GM12878 (cell line): Measurements from ENCODE around the gene C4orf33. TPM values are rescaled to one million over a fixed set of nuclear protein-coding genes. Genes with fewer than 3 reads are reported as not detected.

Source experiments
- BRCA1 ChIP-seq: IDR thresholded peaks from 2 replicates; pipeline ENCODE4 v1.6.1; 2011; ENCODE audit warnings: low read depth, low read length, improper control_type of control experiment
- CHD4 ChIP-seq: fragments of 200-600 bp; sonication (generic); IDR thresholded peaks from 2 replicates; pipeline ENCODE4 v1.6.1; 2016; ENCODE audit warnings: mild to moderate bottlenecking
- FOXK2 ChIP-seq: fragments of 450-650 bp; IDR thresholded peaks from 2 replicates; pipeline ENCODE4 v1.6.1; 2017; ENCODE audit warnings: mild to moderate bottlenecking, moderate library complexity
- HCFC1 ChIP-seq: fragments of 150-350 bp; IDR thresholded peaks from 2 replicates; pipeline ENCODE4 v1.6.1; 2014; ENCODE audit warnings: low read length
- IRF4 ChIP-seq: IDR thresholded peaks from 2 replicates; pipeline ENCODE4 v1.6.1; 2011; ENCODE audit warnings: low read depth, low read length
- NBN ChIP-seq: fragments of 450-650 bp; IDR thresholded peaks from 2 replicates; pipeline ENCODE4 v1.6.1; 2016
- PAX5 ChIP-seq: IDR thresholded peaks from 2 replicates; pipeline ENCODE4 v1.6.1; 2011; ENCODE audit warnings: low read depth, low read length, borderline replicate concordance
- POLR2A ChIP-seq: IDR thresholded peaks from 2 replicates; pipeline ENCODE4 v1.6.1; 2011; ENCODE audit warnings: low read depth, mild to moderate bottlenecking, low read length
- RFX5 ChIP-seq: IDR thresholded peaks from 2 replicates; pipeline ENCODE4 v1.6.1; 2011; ENCODE audit warnings: low read depth, low read length, improper control_type of control experiment
- SMAD5 ChIP-seq: IDR thresholded peaks from 2 replicates; pipeline ENCODE4 v1.6.1; 2016; ENCODE audit warnings: antibody characterized with exemption, low read depth
- SMC3 ChIP-seq: IDR thresholded peaks from 2 replicates; pipeline ENCODE4 v1.6.1; 2011; ENCODE audit warnings: low read length, improper control_type of control experiment, borderline replicate concordance
- SP1 ChIP-seq: IDR thresholded peaks from one replicate; pipeline ENCODE4 v1.6.1; 2011; ENCODE audit warnings: low read depth, low read length
- WRNIP1 ChIP-seq: IDR thresholded peaks from 2 replicates; pipeline ENCODE4 v1.6.1; 2011; ENCODE audit warnings: low read depth, low read length, improper control_type of control experiment, borderline replicate concordance
- ZNF622 ChIP-seq: fragments of 450-650 bp; IDR thresholded peaks from 2 replicates; pipeline ENCODE4 v1.6.1; 2017; ENCODE audit warnings: mild to moderate bottlenecking, inconsistent platforms
- polyA plus RNA-seq, 11 experiments: library from polyadenylated mRNA; depleted of rRNA in 4 of 11; unstranded in 6 of 11; stranded (reverse) in 5 of 11; fragments of >200 nt; fragmentation: Nextera tagmentation in 4 of 11; fragmentation: Illumina TruSeq in 1 of 11; extraction: Ambion mirVana in 4 of 11; extraction: Trizol in 1 of 11; gene quantifications; 1 replicate in 1 of 11; 2 replicates in 10 of 11; pipeline versions ENCODE4 v1.2.1 to v1.2.3, GENCODE V29; 2011 to 2016; ENCODE audit warnings: inconsistent platforms in 2 of 11, missing spikeins in 2 of 11, low read depth in 1 of 11
- total RNA-seq, 4 experiments: library from RNA; depleted of rRNA in 3 of 4; stranded (reverse); fragments of >200 nt in 3 of 4; fragmentation: Illumina TruSeq in 1 of 4; extraction: Trizol in 1 of 4; gene quantifications; 2 replicates each; pipeline versions ENCODE4 v1.2.1 to v1.2.3, GENCODE V29; 2013 to 2021
- TF ChIP-seq, protein P1 (sequence below): IDR thresholded peaks from 2 replicates; pipeline ENCODE4 v1.6.1; 2012; ENCODE audit warnings: mild to moderate bottlenecking, low read depth, low read length
- TF ChIP-seq, protein P2 (sequence below): IDR thresholded peaks from 2 replicates; pipeline ENCODE4 v1.6.1; 2011; ENCODE audit warnings: mild to moderate bottlenecking, low read depth, low read length, moderate library complexity; ENCODE audit not compliant: insufficient replicate concordance
- TF ChIP-seq, protein P3 (sequence below): fragments of 450-650 bp; IDR thresholded peaks from 2 replicates; pipeline ENCODE4 v1.6.1; 2017; ENCODE audit warnings: borderline replicate concordance
- TF ChIP-seq, protein P4 (sequence below): IDR thresholded peaks from 2 replicates; pipeline ENCODE4 v1.6.1; 2011; ENCODE audit warnings: borderline replicate concordance, low read depth, mild to moderate bottlenecking, moderate library complexity, mixed read lengths, low read length; ENCODE audit not compliant: insufficient read depth; ENCODE audit errors: extremely low read length
- TF ChIP-seq, protein P5 (sequence below): IDR thresholded peaks from 2 replicates; pipeline ENCODE4 v1.6.1; 2012; ENCODE audit warnings: low read depth, low read length, improper control_type of control experiment
- TF ChIP-seq, protein P6 (sequence below): fragments of 450-650 bp; IDR thresholded peaks from 2 replicates; pipeline ENCODE4 v1.6.1; 2014; ENCODE audit warnings: mild to moderate bottlenecking

C4orf33 gene
- total and polyA plus RNA-seq, 10 of the 15 experiments (the other 5 are each of a cell fraction or from before 2014, with no cell fraction given): 10.2 to 29.8 (median 20.3) TPM

DNA sequence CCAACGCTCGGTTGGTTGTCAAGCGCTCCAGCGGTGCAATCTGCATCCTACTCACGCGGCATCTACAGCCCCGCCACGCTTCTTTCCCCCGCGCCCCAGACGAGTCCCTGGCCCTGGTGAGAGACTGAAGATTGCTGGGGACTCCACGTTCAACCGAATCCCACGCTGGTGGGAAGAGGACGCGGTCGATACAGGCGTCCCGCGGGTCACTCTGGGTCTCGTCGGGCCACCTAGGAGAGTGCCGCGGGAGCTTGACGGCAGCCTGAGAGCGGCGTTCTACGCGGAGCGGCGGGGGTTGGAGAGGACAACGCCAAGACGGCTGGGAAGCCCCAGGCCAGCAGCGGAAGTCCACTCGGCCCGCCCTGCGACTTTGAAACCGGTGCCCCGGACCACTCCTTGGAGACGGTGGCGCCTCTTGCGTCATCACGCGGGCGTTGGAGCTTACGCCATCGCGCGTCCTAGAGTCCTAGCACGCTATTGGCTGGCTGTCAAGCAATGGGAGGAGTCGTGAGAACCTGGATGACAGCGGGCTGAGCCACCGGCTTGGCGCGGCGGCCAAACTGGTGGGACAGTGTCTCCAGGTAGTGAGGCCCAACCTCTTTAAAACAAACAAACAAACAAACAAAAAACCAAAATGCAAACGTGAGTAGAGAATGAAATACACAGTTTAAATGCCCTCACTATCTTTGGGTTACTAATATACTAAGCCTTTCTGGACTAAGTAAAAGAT lies 2.6 kb upstream of the C4orf33 start, which contains the start of gene SCLT1 (continued):
- TF ChIP-seq, protein P1, sequence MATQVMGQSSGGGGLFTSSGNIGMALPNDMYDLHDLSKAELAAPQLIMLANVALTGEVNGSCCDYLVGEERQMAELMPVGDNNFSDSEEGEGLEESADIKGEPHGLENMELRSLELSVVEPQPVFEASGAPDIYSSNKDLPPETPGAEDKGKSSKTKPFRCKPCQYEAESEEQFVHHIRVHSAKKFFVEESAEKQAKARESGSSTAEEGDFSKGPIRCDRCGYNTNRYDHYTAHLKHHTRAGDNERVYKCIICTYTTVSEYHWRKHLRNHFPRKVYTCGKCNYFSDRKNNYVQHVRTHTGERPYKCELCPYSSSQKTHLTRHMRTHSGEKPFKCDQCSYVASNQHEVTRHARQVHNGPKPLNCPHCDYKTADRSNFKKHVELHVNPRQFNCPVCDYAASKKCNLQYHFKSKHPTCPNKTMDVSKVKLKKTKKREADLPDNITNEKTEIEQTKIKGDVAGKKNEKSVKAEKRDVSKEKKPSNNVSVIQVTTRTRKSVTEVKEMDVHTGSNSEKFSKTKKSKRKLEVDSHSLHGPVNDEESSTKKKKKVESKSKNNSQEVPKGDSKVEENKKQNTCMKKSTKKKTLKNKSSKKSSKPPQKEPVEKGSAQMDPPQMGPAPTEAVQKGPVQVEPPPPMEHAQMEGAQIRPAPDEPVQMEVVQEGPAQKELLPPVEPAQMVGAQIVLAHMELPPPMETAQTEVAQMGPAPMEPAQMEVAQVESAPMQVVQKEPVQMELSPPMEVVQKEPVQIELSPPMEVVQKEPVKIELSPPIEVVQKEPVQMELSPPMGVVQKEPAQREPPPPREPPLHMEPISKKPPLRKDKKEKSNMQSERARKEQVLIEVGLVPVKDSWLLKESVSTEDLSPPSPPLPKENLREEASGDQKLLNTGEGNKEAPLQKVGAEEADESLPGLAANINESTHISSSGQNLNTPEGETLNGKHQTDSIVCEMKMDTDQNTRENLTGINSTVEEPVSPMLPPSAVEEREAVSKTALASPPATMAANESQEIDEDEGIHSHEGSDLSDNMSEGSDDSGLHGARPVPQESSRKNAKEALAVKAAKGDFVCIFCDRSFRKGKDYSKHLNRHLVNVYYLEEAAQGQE: no peak
- TF ChIP-seq POLR2A: peak; percentile 98
- TF ChIP-seq WRNIP1: no peak
- TF ChIP-seq RFX5: peak; percentile 75
- TF ChIP-seq, protein P2, sequence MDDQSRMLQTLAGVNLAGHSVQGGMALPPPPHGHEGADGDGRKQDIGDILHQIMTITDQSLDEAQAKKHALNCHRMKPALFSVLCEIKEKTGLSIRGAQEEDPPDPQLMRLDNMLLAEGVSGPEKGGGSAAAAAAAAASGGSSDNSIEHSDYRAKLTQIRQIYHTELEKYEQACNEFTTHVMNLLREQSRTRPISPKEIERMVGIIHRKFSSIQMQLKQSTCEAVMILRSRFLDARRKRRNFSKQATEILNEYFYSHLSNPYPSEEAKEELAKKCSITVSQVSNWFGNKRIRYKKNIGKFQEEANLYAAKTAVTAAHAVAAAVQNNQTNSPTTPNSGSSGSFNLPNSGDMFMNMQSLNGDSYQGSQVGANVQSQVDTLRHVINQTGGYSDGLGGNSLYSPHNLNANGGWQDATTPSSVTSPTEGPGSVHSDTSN: peak; percentile 31
- TF ChIP-seq SMAD5: 0 out of 2 replicates have a peak, but pooled peaks have one; percentile 48
- TF ChIP-seq PAX5: peak; percentile 15; the same call in 1 of the 2 replicates
- peak; percentile 44; the same call in 1 of the 2 replicates for TF ChIP-seq HCFC1
- TF ChIP-seq FOXK2: no peak
- TF ChIP-seq, protein P3, sequence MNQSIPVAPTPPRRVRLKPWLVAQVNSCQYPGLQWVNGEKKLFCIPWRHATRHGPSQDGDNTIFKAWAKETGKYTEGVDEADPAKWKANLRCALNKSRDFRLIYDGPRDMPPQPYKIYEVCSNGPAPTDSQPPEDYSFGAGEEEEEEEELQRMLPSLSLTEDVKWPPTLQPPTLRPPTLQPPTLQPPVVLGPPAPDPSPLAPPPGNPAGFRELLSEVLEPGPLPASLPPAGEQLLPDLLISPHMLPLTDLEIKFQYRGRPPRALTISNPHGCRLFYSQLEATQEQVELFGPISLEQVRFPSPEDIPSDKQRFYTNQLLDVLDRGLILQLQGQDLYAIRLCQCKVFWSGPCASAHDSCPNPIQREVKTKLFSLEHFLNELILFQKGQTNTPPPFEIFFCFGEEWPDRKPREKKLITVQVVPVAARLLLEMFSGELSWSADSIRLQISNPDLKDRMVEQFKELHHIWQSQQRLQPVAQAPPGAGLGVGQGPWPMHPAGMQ: no peak
- TF ChIP-seq BRCA1: no peak
- no peak for TF ChIP-seq CHD4
- TF ChIP-seq, protein P4, sequence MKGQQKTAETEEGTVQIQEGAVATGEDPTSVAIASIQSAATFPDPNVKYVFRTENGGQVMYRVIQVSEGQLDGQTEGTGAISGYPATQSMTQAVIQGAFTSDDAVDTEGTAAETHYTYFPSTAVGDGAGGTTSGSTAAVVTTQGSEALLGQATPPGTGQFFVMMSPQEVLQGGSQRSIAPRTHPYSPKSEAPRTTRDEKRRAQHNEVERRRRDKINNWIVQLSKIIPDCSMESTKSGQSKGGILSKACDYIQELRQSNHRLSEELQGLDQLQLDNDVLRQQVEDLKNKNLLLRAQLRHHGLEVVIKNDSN: no peak
- TF ChIP-seq, protein P5, sequence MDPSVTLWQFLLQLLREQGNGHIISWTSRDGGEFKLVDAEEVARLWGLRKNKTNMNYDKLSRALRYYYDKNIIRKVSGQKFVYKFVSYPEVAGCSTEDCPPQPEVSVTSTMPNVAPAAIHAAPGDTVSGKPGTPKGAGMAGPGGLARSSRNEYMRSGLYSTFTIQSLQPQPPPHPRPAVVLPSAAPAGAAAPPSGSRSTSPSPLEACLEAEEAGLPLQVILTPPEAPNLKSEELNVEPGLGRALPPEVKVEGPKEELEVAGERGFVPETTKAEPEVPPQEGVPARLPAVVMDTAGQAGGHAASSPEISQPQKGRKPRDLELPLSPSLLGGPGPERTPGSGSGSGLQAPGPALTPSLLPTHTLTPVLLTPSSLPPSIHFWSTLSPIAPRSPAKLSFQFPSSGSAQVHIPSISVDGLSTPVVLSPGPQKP: peak; percentile 25; the same call in 1 of the 2 replicates
- TF ChIP-seq, protein P6, sequence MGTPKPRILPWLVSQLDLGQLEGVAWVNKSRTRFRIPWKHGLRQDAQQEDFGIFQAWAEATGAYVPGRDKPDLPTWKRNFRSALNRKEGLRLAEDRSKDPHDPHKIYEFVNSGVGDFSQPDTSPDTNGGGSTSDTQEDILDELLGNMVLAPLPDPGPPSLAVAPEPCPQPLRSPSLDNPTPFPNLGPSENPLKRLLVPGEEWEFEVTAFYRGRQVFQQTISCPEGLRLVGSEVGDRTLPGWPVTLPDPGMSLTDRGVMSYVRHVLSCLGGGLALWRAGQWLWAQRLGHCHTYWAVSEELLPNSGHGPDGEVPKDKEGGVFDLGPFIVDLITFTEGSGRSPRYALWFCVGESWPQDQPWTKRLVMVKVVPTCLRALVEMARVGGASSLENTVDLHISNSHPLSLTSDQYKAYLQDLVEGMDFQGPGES: peak; percentile 37; the same call in 1 of the 2 replicates
- peak; percentile 83 for TF ChIP-seq NBN
- no peak for TF ChIP-seq SMC3
- TF ChIP-seq ZNF622: no peak
- TF ChIP-seq SP1: peak; percentile 64
- 0 out of 2 replicates have a peak, but pooled peaks have one; percentile 6 for TF ChIP-seq IRF4
